ENCODE data around the gene LDHAL6A. TPM values are rescaled to one million over a fixed set of nuclear protein-coding genes. Genes with fewer than 3 reads are reported as not detected.

Gene LDHAL6A
- polyA plus RNA-seq, 1 experiment: not detected

- Histone ChIP-seq H3K4me3 (ENCODE audit: low read depth, low read length) (no peak overlapping the region), H3K27ac (ENCODE audit: low read depth, low read length) (no peak overlapping the region), H3K27me3 (ENCODE audit: control insufficient read depth, insufficient read depth, low read length) (no peaks in the 10 kb centered on the region), H3K9me3 (ENCODE audit: control insufficient read depth, insufficient read depth, low read length) (no peaks in the 10 kb centered on the region; the same call in 1 of the 2 replicates)
- no peak for DNase-seq (ENCODE audit: low read depth, low spot score)
- TF ChIP-seq, protein P1, sequence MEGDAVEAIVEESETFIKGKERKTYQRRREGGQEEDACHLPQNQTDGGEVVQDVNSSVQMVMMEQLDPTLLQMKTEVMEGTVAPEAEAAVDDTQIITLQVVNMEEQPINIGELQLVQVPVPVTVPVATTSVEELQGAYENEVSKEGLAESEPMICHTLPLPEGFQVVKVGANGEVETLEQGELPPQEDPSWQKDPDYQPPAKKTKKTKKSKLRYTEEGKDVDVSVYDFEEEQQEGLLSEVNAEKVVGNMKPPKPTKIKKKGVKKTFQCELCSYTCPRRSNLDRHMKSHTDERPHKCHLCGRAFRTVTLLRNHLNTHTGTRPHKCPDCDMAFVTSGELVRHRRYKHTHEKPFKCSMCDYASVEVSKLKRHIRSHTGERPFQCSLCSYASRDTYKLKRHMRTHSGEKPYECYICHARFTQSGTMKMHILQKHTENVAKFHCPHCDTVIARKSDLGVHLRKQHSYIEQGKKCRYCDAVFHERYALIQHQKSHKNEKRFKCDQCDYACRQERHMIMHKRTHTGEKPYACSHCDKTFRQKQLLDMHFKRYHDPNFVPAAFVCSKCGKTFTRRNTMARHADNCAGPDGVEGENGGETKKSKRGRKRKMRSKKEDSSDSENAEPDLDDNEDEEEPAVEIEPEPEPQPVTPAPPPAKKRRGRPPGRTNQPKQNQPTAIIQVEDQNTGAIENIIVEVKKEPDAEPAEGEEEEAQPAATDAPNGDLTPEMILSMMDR (IDR thresholded peaks at IDR 0.05; ENCODE audit: low read depth, low read length): no peak
- CTCF ChIA-PET: interaction anchor here (1.2 to 1.6 kb wide), 3 partner anchors 207 to 409 kb away, joined by 4 to 7 read pairs (median 6); no protein-coding TSS in a partner anchor
- POLR2A ChIA-PET: no interaction called here
These were observed 68.6 kb downstream of the LDHAL6A start for GRCh38 chr11:18524248-18524647.

DNA sequence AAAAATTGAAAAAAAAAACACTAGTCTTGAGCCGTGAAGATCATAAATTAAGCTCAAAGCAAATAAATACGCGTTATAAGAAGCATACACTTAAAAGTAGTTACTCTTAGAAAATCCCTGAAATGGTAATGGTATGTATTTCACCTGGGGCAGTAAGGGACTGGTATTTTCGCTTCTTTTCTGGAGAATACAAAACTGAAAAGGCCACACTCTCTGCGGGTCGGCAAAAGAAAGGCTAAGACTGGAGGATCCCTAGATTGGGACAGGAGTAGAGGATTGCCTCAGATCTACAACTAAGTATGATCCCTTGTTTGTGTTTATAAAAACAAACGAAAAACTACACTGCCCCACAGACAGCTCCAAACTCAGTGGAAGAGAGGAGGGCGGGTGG, 70.5 kb downstream of the LDHAL6A start:
- H3K4me3 ChIP-seq (ENCODE audit: low read depth, low read length): peak overlapping the region; percentile 73
- peak overlapping the region; percentile 88 for H3K27ac ChIP-seq (ENCODE audit: low read depth, low read length)
- no peaks in the 10 kb centered on the region; the same call in 1 of the 2 replicates for H3K9me3 ChIP-seq (ENCODE audit: control insufficient read depth, insufficient read depth, low read length)
- CTCF ChIA-PET: interaction anchor here (0.8 to 1.6 kb wide), 4 partner anchors 202 to 282 kb away, joined by 3 to 9 read pairs (median 4); no protein-coding TSS in a partner anchor
- no peak for DNase-seq (ENCODE audit: low read depth, low spot score)
- no peaks in the 10 kb centered on the region for H3K27me3 ChIP-seq (ENCODE audit: control insufficient read depth, insufficient read depth, low read length)
- POLR2A ChIA-PET: interaction anchor here (1.3 to 1.6 kb wide), 3 partner anchors 15 to 132 kb away, joined by 3 to 6 read pairs (median 5); partner anchors contain the start of gene LDHA
- TF ChIP-seq, protein P1 (IDR thresholded peaks at IDR 0.05; ENCODE audit: low read depth, low read length): no peak

DNA sequence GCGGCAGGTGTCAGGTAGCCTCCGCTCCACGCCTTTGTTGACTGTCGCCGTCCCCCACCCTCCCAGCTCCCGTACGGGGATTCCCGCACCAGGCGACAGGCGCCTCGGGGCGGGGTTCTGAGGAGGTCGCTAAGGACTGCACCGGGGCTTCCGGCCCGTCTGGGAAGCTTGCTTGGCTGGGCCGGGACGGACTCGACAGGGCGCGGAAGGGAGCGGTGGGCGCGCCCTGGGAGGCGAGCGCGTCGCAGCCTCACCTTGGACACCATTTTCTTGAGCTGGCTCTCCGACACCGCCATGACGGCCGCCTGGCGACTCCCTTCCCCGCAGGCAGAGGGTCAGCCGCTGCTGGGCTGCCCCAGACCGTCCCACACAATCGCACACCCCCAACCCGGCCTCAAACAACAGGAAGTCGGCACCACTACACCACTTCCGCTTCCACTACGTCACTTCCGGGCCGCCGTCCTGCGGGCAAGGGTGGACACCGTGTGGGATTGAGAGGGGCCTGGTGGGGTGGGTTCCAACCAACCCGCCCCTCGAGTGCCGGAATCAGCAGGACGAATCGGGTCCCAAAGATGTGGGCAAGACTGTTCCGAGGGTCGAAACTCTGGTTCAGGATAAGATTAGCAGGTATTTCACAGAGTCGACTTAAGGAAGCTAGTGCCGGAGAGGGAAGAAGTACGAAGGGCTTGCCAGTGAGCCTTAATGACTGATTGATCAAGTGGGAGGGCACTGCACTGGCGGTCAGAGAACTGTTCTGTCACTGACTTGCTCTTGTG, 71.1 kb downstream of the LDHAL6A start, which contains the start of gene TSG101:
TSG101 (minus strand) TSS at position 422 of the 776 bp plus-strand sequence; CDS start at position 296, 126 bp downstream.
- DNase-seq (ENCODE audit: low read depth, low spot score): peak; percentile 82
- H3K4me3 ChIP-seq (ENCODE audit: low read depth, low read length): peak within 1 kb of the TSS; percentile 73
- ChIA-PET CTCF (interaction anchor here (0.7 to 1.6 kb wide), 5 partner anchors 195 to 283 kb away, joined by 3 to 9 read pairs (median 4); no protein-coding TSS in a partner anchor), POLR2A (interaction anchor here (0.6 to 1.6 kb wide), 4 partner anchors 16 to 194 kb away, joined by 3 to 6 read pairs (median 4); partner anchors contain the start of gene LDHA)
- H3K27ac ChIP-seq (ENCODE audit: low read depth, low read length): peak within 1 kb of the TSS; percentile 88
- no peaks in the 10 kb centered on the region; the same call in 1 of the 2 replicates for H3K9me3 ChIP-seq (ENCODE audit: control insufficient read depth, insufficient read depth, low read length)
- TF ChIP-seq, protein P1 (IDR thresholded peaks at IDR 0.05; ENCODE audit: low read depth, low read length): no peak
- H3K27me3 ChIP-seq (ENCODE audit: control insufficient read depth, insufficient read depth, low read length): no peaks in the 10 kb centered on the region

DNA sequence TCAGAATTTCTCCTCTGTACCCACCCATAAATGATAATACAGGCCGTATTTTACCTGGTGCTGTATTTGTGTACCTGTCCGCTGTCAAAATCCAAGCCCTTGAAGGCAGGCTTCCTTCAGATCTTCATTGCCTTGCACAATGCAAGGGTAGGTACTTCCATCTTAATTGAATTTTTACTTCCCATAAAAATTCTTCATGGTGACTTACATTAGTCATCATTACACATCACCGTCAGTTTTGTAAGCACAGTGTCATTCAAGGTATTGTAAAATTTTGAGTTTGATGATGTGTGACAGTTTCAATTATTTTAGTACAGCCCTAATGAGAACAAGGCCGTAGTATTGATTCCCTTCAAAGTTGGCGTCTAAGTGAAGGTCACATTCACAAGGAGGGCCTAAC, 71.9 kb downstream of the LDHAL6A start:
- DNase-seq (ENCODE audit: low read depth, low spot score): no peak
- H3K27me3 ChIP-seq (ENCODE audit: control insufficient read depth, insufficient read depth, low read length): no peaks in the 10 kb centered on the region
- TF ChIP-seq, protein P1 (IDR thresholded peaks at IDR 0.05; ENCODE audit: low read depth, low read length): no peak
- H3K4me3 ChIP-seq (ENCODE audit: low read depth, low read length): peak overlapping the region; percentile 73
- no peak overlapping the region for H3K27ac ChIP-seq (ENCODE audit: low read depth, low read length)
- H3K9me3 ChIP-seq (ENCODE audit: control insufficient read depth, insufficient read depth, low read length): no peaks in the 10 kb centered on the region; the same call in 1 of the 2 replicates
- ChIA-PET POLR2A (interaction anchor here (0.6 to 1.6 kb wide), 4 partner anchors 17 to 193 kb away, joined by 3 to 6 read pairs (median 4); partner anchors contain the start of gene LDHA), CTCF (interaction anchor here (0.7 to 1.6 kb wide), 4 partner anchors 13 to 284 kb away, joined by 3 to 6 read pairs (median 4); no protein-coding TSS in a partner anchor)

Other genes with a start within 250 kb of the LDHAL6A start
- not detected in 2 replicates for gene SAA4, start 219.1 kb upstream of the LDHAL6A start, polyA plus RNA-seq (2011; rRNA removed)
- gene SAA2, start 207.2 kb upstream of the LDHAL6A start, polyA plus RNA-seq (2011; rRNA removed): not detected in 2 replicates
- gene SAA1, start 189.6 kb upstream of the LDHAL6A start, polyA plus RNA-seq (2011; rRNA removed): not detected in 2 replicates
- gene HPS5, start 133.7 kb upstream of the LDHAL6A start, polyA plus RNA-seq (2011; rRNA removed): 12.5 and 14.9 TPM in 2 replicates
- gene GTF2H1, start 133.3 kb upstream of the LDHAL6A start, polyA plus RNA-seq (2011; rRNA removed): 40.0 and 53.2 TPM in 2 replicates
- 689 and 887 TPM in 2 replicates for gene LDHA, start 61.3 kb upstream of the LDHAL6A start, polyA plus RNA-seq (2011; rRNA removed)
- gene LDHC, start 43.5 kb upstream of the LDHAL6A start, polyA plus RNA-seq (2011; rRNA removed): 0.10 TPM in 1 of 2 replicates, not detected in the other
- gene TSG101, start 71.1 kb downstream of the LDHAL6A start, polyA plus RNA-seq (2011; rRNA removed): 118 and 125 TPM in 2 replicates
- gene UEVLD, start 132.9 kb downstream of the LDHAL6A start, polyA plus RNA-seq (2011; rRNA removed): 20.3 and 27.6 TPM in 2 replicates
- 0.50 and 1.3 TPM in 2 replicates for gene MISFA, start 143.9 kb downstream of the LDHAL6A start, polyA plus RNA-seq (2011; rRNA removed)
- gene SPTY2D1, start 178.5 kb downstream of the LDHAL6A start, polyA plus RNA-seq (2011; rRNA removed): 13.7 and 18.6 TPM in 2 replicates
- gene TMEM86A, start 242.9 kb downstream of the LDHAL6A start, polyA plus RNA-seq (2011; rRNA removed): 0.36 and 0.47 TPM in 2 replicates